ENCODE data around the gene MPDU1. TPM values are rescaled to one million over a fixed set of nuclear protein-coding genes. Genes with fewer than 3 reads are reported as not detected.

MPDU1 gene
- total RNA-seq, 1 donor from 2014 or later: 167 TPM

DNA sequence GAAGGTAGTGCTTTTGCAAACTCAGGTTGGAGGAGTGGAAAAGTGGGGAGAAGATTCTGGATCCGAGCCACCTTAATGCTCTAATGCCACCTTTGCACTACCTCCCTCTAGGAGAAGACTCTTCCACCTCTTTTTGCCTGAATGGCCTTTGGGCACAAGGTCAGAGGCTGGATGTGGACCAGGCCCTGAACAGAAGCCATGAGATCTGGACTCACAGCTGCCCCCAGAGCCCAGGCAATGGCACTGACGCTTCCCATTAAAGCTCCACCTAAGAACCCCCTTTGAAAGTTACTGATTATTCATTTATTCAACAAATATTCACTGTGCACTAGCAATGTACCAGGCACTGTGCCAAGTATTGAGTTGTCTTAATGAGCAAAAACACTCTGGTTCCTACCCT lies 49.4 kb downstream of the MPDU1 start:
- Histone ChIP-seq H3K9ac (no peak overlapping the region), H3K79me2 (ENCODE audit: low read depth) (no peaks in the 10 kb centered on the region), H3K4me2 (no peak overlapping the region), H3K4me3 (no peak overlapping the region), H3K36me3 (no peaks in the 10 kb centered on the region), H4K20me1 (ENCODE audit: low read depth) (no peaks in the 10 kb centered on the region), H3K9me3 (ENCODE audit: low read depth) (no peaks in the 10 kb centered on the region), H2AFZ (replicated peaks) (no peak overlapping the region), H3K4me1 (peaks cover 7% of the 10 kb centered on the region), H3F3A (ENCODE audit: low read depth) (no peaks in the 10 kb centered on the region), H3K27ac (no peak overlapping the region), H3K27me3 (no peaks in the 10 kb centered on the region)
- Mint-ChIP-seq H3K4me3 (peak overlapping the region; percentile 24), H3K9me3 (no peaks in the 10 kb centered on the region), H3K4me1 (peaks cover 45% of the 10 kb centered on the region), H3K27ac (peak overlapping the region; percentile 60), H3K27me3 (ENCODE audit: insufficient read depth, low read depth) (peaks cover 5% of the 10 kb centered on the region), H3K36me3 (no peaks in the 10 kb centered on the region)
- no peak for TF ChIP-seq EZH2phosphoT487 (IDR thresholded peaks at IDR 0.05)
- no peak for TF ChIP-seq EZH2 (IDR thresholded peaks at IDR 0.05)
- TF ChIP-seq, protein P1, sequence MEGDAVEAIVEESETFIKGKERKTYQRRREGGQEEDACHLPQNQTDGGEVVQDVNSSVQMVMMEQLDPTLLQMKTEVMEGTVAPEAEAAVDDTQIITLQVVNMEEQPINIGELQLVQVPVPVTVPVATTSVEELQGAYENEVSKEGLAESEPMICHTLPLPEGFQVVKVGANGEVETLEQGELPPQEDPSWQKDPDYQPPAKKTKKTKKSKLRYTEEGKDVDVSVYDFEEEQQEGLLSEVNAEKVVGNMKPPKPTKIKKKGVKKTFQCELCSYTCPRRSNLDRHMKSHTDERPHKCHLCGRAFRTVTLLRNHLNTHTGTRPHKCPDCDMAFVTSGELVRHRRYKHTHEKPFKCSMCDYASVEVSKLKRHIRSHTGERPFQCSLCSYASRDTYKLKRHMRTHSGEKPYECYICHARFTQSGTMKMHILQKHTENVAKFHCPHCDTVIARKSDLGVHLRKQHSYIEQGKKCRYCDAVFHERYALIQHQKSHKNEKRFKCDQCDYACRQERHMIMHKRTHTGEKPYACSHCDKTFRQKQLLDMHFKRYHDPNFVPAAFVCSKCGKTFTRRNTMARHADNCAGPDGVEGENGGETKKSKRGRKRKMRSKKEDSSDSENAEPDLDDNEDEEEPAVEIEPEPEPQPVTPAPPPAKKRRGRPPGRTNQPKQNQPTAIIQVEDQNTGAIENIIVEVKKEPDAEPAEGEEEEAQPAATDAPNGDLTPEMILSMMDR (IDR thresholded peaks at IDR 0.05): no peak
- no peak for DNase-seq (ENCODE audit: low spot score)

GRCh38 chr17:7634384-7634783 lies 50.7 kb downstream of the MPDU1 start:
- peak overlapping the region; percentile 5 for H3K4me2 ChIP-seq
- no peak overlapping the region for H3K9ac ChIP-seq
- H3K4me1 ChIP-seq: peaks cover 7% of the 10 kb centered on the region
- Mint-ChIP-seq H3K27ac (peak overlapping the region; percentile 72), H3K36me3 (no peaks in the 10 kb centered on the region), H3K27me3 (ENCODE audit: insufficient read depth, low read depth) (peaks cover 5% of the 10 kb centered on the region), H3K4me3 (no peak overlapping the region), H3K9me3 (no peaks in the 10 kb centered on the region), H3K4me1 (peaks cover 44% of the 10 kb centered on the region)
- no peaks in the 10 kb centered on the region for H3F3A ChIP-seq (ENCODE audit: low read depth)
- H4K20me1 ChIP-seq (ENCODE audit: low read depth): no peaks in the 10 kb centered on the region
- peak; percentile 77 for DNase-seq (ENCODE audit: low spot score)
- no peak overlapping the region for H3K4me3 ChIP-seq
- no peak overlapping the region for H3K27ac ChIP-seq
- no peaks in the 10 kb centered on the region for H3K36me3 ChIP-seq
- H3K27me3 ChIP-seq: no peaks in the 10 kb centered on the region
- H3K9me3 ChIP-seq (ENCODE audit: low read depth): no peaks in the 10 kb centered on the region
- H2AFZ ChIP-seq (replicated peaks): peak overlapping the region; percentile 87
- no peak for TF ChIP-seq EZH2 (IDR thresholded peaks at IDR 0.05)
- TF ChIP-seq, protein P1 (IDR thresholded peaks at IDR 0.05): peak; percentile 61
- TF ChIP-seq EZH2phosphoT487 (IDR thresholded peaks at IDR 0.05): no peak
- H3K79me2 ChIP-seq (ENCODE audit: low read depth): no peaks in the 10 kb centered on the region

GRCh38 chr17:7636163-7636562 lies 52.5 kb downstream of the MPDU1 start:
- TF ChIP-seq, protein P1 (IDR thresholded peaks at IDR 0.05): no peak
- TF ChIP-seq EZH2phosphoT487 (IDR thresholded peaks at IDR 0.05): no peak
- TF ChIP-seq EZH2 (IDR thresholded peaks at IDR 0.05): no peak
- DNase-seq (ENCODE audit: low spot score): no peak
- Histone ChIP-seq H3K9ac (no peak overlapping the region), H4K20me1 (ENCODE audit: low read depth) (no peaks in the 10 kb centered on the region), H3K27me3 (no peaks in the 10 kb centered on the region), H3K36me3 (no peaks in the 10 kb centered on the region), H3K27ac (no peak overlapping the region), H3K79me2 (ENCODE audit: low read depth) (no peaks in the 10 kb centered on the region), H2AFZ (replicated peaks) (no peak overlapping the region), H3K4me1 (peaks cover 7% of the 10 kb centered on the region), H3F3A (ENCODE audit: low read depth) (no peaks in the 10 kb centered on the region), H3K4me2 (no peak overlapping the region), H3K4me3 (no peak overlapping the region), H3K9me3 (ENCODE audit: low read depth) (no peaks in the 10 kb centered on the region)
- Mint-ChIP-seq H3K27ac (peak overlapping the region; percentile 58), H3K4me3 (peak overlapping the region; percentile 27), H3K27me3 (ENCODE audit: insufficient read depth, low read depth) (peaks cover 2% of the 10 kb centered on the region), H3K36me3 (no peaks in the 10 kb centered on the region), H3K4me1 (peaks cover 32% of the 10 kb centered on the region), H3K9me3 (no peaks in the 10 kb centered on the region)

Small RNA genes within 50 kb of the gene (small RNA-seq; reads per million reads assigned to genes)
- gene CD68: 0.09 reads per million
- gene RF00019: not detected
- gene SNORA48: not detected
- not detected for gene SNORD10

Other genes with a start within 250 kb of the MPDU1 start
- 0.65 and 2.7 TPM in 2 replicates for gene ACAP1, start 247.3 kb upstream of the MPDU1 start, total RNA-seq (ENCODE audit: low replicate concordance)
- gene KCTD11, start 231.7 kb upstream of the MPDU1 start, total RNA-seq (ENCODE audit: low replicate concordance): 2.7 and 8.2 TPM in 2 replicates
- gene TMEM95, start 228.7 kb upstream of the MPDU1 start, total RNA-seq (ENCODE audit: low replicate concordance): not detected in 2 replicates
- 1.8 and 4.0 TPM in 2 replicates for gene TNK1, start 202.8 kb upstream of the MPDU1 start, total RNA-seq (ENCODE audit: low replicate concordance)
- gene PLSCR3, start 189.3 kb upstream of the MPDU1 start, total RNA-seq (ENCODE audit: low replicate concordance): 6.6 and 17.5 TPM in 2 replicates
- gene TMEM256, start 179.8 kb upstream of the MPDU1 start, total RNA-seq (ENCODE audit: low replicate concordance): 72.0 and 152 TPM in 2 replicates
- 13.9 and 36.5 TPM in 2 replicates for gene NLGN2, start 176.0 kb upstream of the MPDU1 start, total RNA-seq (ENCODE audit: low replicate concordance)
- gene SPEM1, start 163.5 kb upstream of the MPDU1 start, total RNA-seq (ENCODE audit: low replicate concordance): not detected in 2 replicates
- not detected in 2 replicates for gene SPEM2, start 158.2 kb upstream of the MPDU1 start, total RNA-seq (ENCODE audit: low replicate concordance)
- gene SPEM3, start 155.0 kb upstream of the MPDU1 start, total RNA-seq (ENCODE audit: low replicate concordance): not detected in 2 replicates
- gene TMEM102, start 148.4 kb upstream of the MPDU1 start, total RNA-seq (ENCODE audit: low replicate concordance): 1.0 and 1.6 TPM in 2 replicates
- gene FGF11, start 144.3 kb upstream of the MPDU1 start, total RNA-seq (ENCODE audit: low replicate concordance): 7.6 and 14.9 TPM in 2 replicates
- gene CHRNB1, start 138.8 kb upstream of the MPDU1 start, total RNA-seq (ENCODE audit: low replicate concordance): 7.4 and 7.5 TPM in 2 replicates
- gene ZBTB4, start 104.2 kb upstream of the MPDU1 start, total RNA-seq (ENCODE audit: low replicate concordance): 5.4 and 15.5 TPM in 2 replicates
- gene SLC35G6, start 102.4 kb upstream of the MPDU1 start, total RNA-seq (ENCODE audit: low replicate concordance): not detected in 2 replicates
- gene POLR2A, start 99.5 kb upstream of the MPDU1 start, total RNA-seq (ENCODE audit: low replicate concordance): 32.7 and 51.4 TPM in 2 replicates
- gene TNFSF12, start 34.8 kb upstream of the MPDU1 start, total RNA-seq (ENCODE audit: low replicate concordance): 0.75 and 2.4 TPM in 2 replicates
- 0.37 TPM in 1 of 2 replicates, not detected in the other for gene TNFSF13, start 25.1 kb upstream of the MPDU1 start, total RNA-seq (ENCODE audit: low replicate concordance)
- 87.9 and 91.6 TPM in 2 replicates for gene SENP3, start 21.9 kb upstream of the MPDU1 start, total RNA-seq (ENCODE audit: low replicate concordance)
- 0.95 TPM in 1 of 2 replicates, not detected in the other for gene CD68, start 4.2 kb upstream of the MPDU1 start, total RNA-seq (ENCODE audit: low replicate concordance)
- 0.51 and 7.6 TPM in 2 replicates for gene SOX15, start 6.2 kb downstream of the MPDU1 start, total RNA-seq (ENCODE audit: low replicate concordance)
- 42.7 and 65.5 TPM in 2 replicates for gene FXR2, start 31.0 kb downstream of the MPDU1 start, total RNA-seq (ENCODE audit: low replicate concordance)
- gene SAT2, start 44.0 kb downstream of the MPDU1 start, total RNA-seq (ENCODE audit: low replicate concordance): 34.6 and 56.6 TPM in 2 replicates
- gene SHBG, start 46.3 kb downstream of the MPDU1 start, total RNA-seq (ENCODE audit: low replicate concordance): 0.46 TPM in 1 of 2 replicates, not detected in the other
- 0.37 and 1.4 TPM in 2 replicates for gene ATP1B2, start 67.1 kb downstream of the MPDU1 start, total RNA-seq (ENCODE audit: low replicate concordance)
- 54.9 and 69.7 TPM in 2 replicates for gene TP53, start 103.6 kb downstream of the MPDU1 start, total RNA-seq (ENCODE audit: low replicate concordance)
- 12.6 and 22.8 TPM in 2 replicates for gene WRAP53, start 104.6 kb downstream of the MPDU1 start, total RNA-seq (ENCODE audit: low replicate concordance)
- 5.8 and 17.7 TPM in 2 replicates for gene EFNB3, start 121.3 kb downstream of the MPDU1 start, total RNA-seq (ENCODE audit: low replicate concordance)
- gene DNAH2, start 133.9 kb downstream of the MPDU1 start, total RNA-seq (ENCODE audit: low replicate concordance): 0.09 and 0.28 TPM in 2 replicates

Measured in neural progenitor cell (in vitro differentiated cells).